Fibroblast of lung (primary cell): ENCODE measurements around the gene LRG1. TPM values are rescaled to one million over a fixed set of nuclear protein-coding genes. Genes with fewer than 3 reads are reported as not detected.

Experiments used
- DNase-seq, 2 donors: peaks; one replicate each; pipeline versions ENCODE4 v3.0.0 to v3.0.0-alpha.2; 2010; ENCODE audit warnings: low read depth in 2 of 2
- H2AFZ ChIP-seq: 2 replicates; pipeline ENCODE4 v1.5.1; 2012; ENCODE audit warnings: low read length, control low read depth, inconsistent platforms
- H3K27ac ChIP-seq: 2 replicates; pipeline ENCODE4 v1.5.1; 2011; ENCODE audit warnings: low read length, control low read depth; ENCODE audit not compliant: insufficient read depth
- H3K27me3 ChIP-seq: 2 replicates; pipeline ENCODE4 v1.5.1; 2011; ENCODE audit warnings: mild to moderate bottlenecking, low read length; ENCODE audit not compliant: control insufficient read depth, insufficient read depth
- H3K36me3 ChIP-seq: 2 replicates; pipeline ENCODE4 v1.5.1; 2011; ENCODE audit warnings: low read length; ENCODE audit not compliant: control insufficient read depth, insufficient read depth
- H3K4me1 ChIP-seq: 2 replicates; pipeline ENCODE4 v1.5.1; 2011; ENCODE audit warnings: low read length; ENCODE audit not compliant: control insufficient read depth, insufficient read depth; ENCODE audit errors: extremely low read depth
- H3K4me2 ChIP-seq: 2 replicates; pipeline ENCODE4 v1.5.1; 2011; ENCODE audit warnings: low read length, control low read depth; ENCODE audit not compliant: insufficient read depth; ENCODE audit errors: extremely low read depth
- H3K4me3 ChIP-seq, 4 experiments: fragments of 200-600 bp in 1 of 4; sonication (generic) in 1 of 4; replicated peaks in 1 of 4; 2 replicates each; pipeline ENCODE4 v1.5.1; 2011 to 2016; ENCODE audit warnings: low read length in 4 of 4, low read depth in 3 of 4, mild to moderate bottlenecking in 3 of 4, control low read depth in 2 of 4, inconsistent platforms in 1 of 4, mixed read lengths in 1 of 4; ENCODE audit not compliant: insufficient read depth in 1 of 4; ENCODE audit errors: control extremely low read depth in 1 of 4
- H3K79me2 ChIP-seq: 2 replicates; pipeline ENCODE4 v1.5.1; 2012; ENCODE audit warnings: mild to moderate bottlenecking, low read length, inconsistent platforms; ENCODE audit not compliant: control insufficient read depth, insufficient read depth
- H3K9ac ChIP-seq: 2 replicates; pipeline ENCODE4 v1.5.1; 2011; ENCODE audit warnings: mild to moderate bottlenecking, low read length, control low read depth; ENCODE audit not compliant: insufficient read depth
- H3K9me3 ChIP-seq: 2 replicates; pipeline ENCODE4 v1.5.1; 2012; ENCODE audit warnings: low read depth, low read length; ENCODE audit not compliant: control insufficient read depth, insufficient read depth
- H4K20me1 ChIP-seq: 2 replicates; pipeline ENCODE4 v1.5.1; 2011; ENCODE audit warnings: low read length; ENCODE audit not compliant: control insufficient read depth, insufficient read depth; ENCODE audit errors: extremely low read depth
- CTCF ChIP-seq, 2 donors: IDR thresholded peaks in 1 of 2; conservative IDR thresholded peaks in 1 of 2; 1 replicate in 1 of 2; 2 replicates in 1 of 2; pipeline ENCODE4 v1.5.1; 2011 to 2012; ENCODE audit warnings: low read length in 2 of 2, control low read depth in 1 of 2, inconsistent platforms in 1 of 2, low read depth in 1 of 2, mild to moderate bottlenecking in 1 of 2
- EZH2 ChIP-seq: IDR thresholded peaks from 2 replicates; pipeline ENCODE4 v1.5.1; 2012; ENCODE audit warnings: low read length, control low read depth, mild to moderate bottlenecking; ENCODE audit errors: missing control alignments
- polyA plus RNA-seq, 2 donors: library from polyadenylated mRNA; depleted of rRNA in 1 of 2; stranded (reverse) in 1 of 2; unstranded in 1 of 2; fragments of >200 nt; gene quantifications; 2 replicates each; pipeline ENCODE4 v1.2.1, GENCODE V29; 2011 to 2012; ENCODE audit warnings: missing spikeins in 1 of 2
- total RNA-seq: library from RNA; depleted of rRNA; stranded (reverse); fragments of >200 nt; gene quantifications from 2 replicates; pipeline ENCODE4 v1.2.1, GENCODE V29; 2014

Gene LRG1
- total and polyA plus RNA-seq, 2 donors (not counting 1 experiment from before 2014, with no cell fraction given) = 0.10 TPM; not detected in 1

- H2AFZ ChIP-seq = no peak overlapping the region
- peaks cover 2% of the 10 kb centered on the region for H3K27me3 ChIP-seq
- no peaks in the 10 kb centered on the region for H4K20me1 ChIP-seq
- H3K9ac ChIP-seq = no peak overlapping the region
- H3K4me1 ChIP-seq = peaks cover 9% of the 10 kb centered on the region
- no peak for DNase-seq
- H3K27ac ChIP-seq = no peak overlapping the region
- TF ChIP-seq EZH2 (no peak), CTCF (conservative IDR thresholded peaks at IDR 0.05 in 1 of 2, IDR thresholded peaks at IDR 0.05 in 1 of 2; ENCODE audit: low read depth in 1 of 2, low read length in 2 of 2) (no peak)
- no peaks in the 10 kb centered on the region for H3K9me3 ChIP-seq
- H3K4me3 ChIP-seq = no peak overlapping the region
- H3K4me2 ChIP-seq = no peak overlapping the region
- no peaks in the 10 kb centered on the region for H3K36me3 ChIP-seq
- no peaks in the 10 kb centered on the region for H3K79me2 ChIP-seq
These were observed 33.8 kb upstream of the LRG1 start for GRCh38 chr19:4573682-4574081.

- Histone ChIP-seq H2AFZ (no peak overlapping the region), H3K27me3 (no peaks in the 10 kb centered on the region), H3K36me3 (no peaks in the 10 kb centered on the region), H3K4me1 (peaks cover 9% of the 10 kb centered on the region), H3K9ac (no peak overlapping the region), H4K20me1 (no peaks in the 10 kb centered on the region), H3K4me3 (no peak overlapping the region), H3K4me2 (no peak overlapping the region), H3K27ac (no peak overlapping the region), H3K9me3 (no peaks in the 10 kb centered on the region), H3K79me2 (no peaks in the 10 kb centered on the region)
- TF ChIP-seq EZH2 (no peak), CTCF (conservative IDR thresholded peaks at IDR 0.05 in 1 of 2, IDR thresholded peaks at IDR 0.05 in 1 of 2; ENCODE audit: low read depth in 1 of 2, low read length in 2 of 2) (no peak)
- no peak for DNase-seq
These were observed 31.6 kb upstream of the LRG1 start for GRCh38 chr19:4571305-4571917.

GRCh38 chr19:4570916-4571304 lies 31.1 kb upstream of the LRG1 start:
- no peaks in the 10 kb centered on the region for H4K20me1 ChIP-seq
- no peaks in the 10 kb centered on the region for H3K36me3 ChIP-seq
- H3K4me1 ChIP-seq = peaks cover 9% of the 10 kb centered on the region
- H3K4me3 ChIP-seq = no peak overlapping the region
- H3K27ac ChIP-seq = no peak overlapping the region
- no peak overlapping the region for H3K9ac ChIP-seq
- H3K79me2 ChIP-seq = no peaks in the 10 kb centered on the region
- DNase-seq = no peak
- no peaks in the 10 kb centered on the region for H3K9me3 ChIP-seq
- TF ChIP-seq CTCF (conservative IDR thresholded peaks at IDR 0.05 in 1 of 2, IDR thresholded peaks at IDR 0.05 in 1 of 2; ENCODE audit: low read depth in 1 of 2, low read length in 2 of 2) (no peak), EZH2 (no peak)
- no peak overlapping the region for H3K4me2 ChIP-seq
- no peaks in the 10 kb centered on the region for H3K27me3 ChIP-seq
- H2AFZ ChIP-seq = no peak overlapping the region
